ENCODE measurements around the gene CAVIN4. TPM values are rescaled to one million over a fixed set of nuclear protein-coding genes. Genes with fewer than 3 reads are reported as not detected.

The CAVIN4 gene
- total and polyA plus RNA-seq, 2 donors (not counting 1 experiment from before 2014, with no cell fraction given), result 0.07 to 0.17 TPM

DNA sequence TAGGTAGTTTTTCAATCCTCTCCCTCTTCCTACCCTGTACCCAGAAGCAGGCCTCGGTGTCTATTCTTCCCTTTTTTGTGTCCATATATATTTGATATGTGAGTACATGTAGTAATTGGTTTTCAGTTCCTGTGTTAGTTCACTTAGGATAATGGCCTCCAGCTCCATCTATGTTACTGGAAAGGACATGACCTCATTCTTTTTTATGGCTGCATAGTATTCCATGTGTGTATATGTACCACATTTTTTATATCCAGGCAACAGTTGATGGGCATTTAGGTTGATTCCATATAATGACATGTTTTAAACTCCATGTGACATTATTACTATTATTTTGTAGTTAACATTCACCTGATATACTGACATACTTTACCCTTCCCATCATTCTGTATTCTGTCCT lies 49.1 kb downstream of the CAVIN4 start:
- Mint-ChIP-seq H3K4me3 (no peak overlapping the region), H3K9me3 (ENCODE audit: insufficient read depth) (peaks cover 5% of the 10 kb centered on the region)
- H3K9ac ChIP-seq (ENCODE audit: low read length), result no peak overlapping the region

DNA sequence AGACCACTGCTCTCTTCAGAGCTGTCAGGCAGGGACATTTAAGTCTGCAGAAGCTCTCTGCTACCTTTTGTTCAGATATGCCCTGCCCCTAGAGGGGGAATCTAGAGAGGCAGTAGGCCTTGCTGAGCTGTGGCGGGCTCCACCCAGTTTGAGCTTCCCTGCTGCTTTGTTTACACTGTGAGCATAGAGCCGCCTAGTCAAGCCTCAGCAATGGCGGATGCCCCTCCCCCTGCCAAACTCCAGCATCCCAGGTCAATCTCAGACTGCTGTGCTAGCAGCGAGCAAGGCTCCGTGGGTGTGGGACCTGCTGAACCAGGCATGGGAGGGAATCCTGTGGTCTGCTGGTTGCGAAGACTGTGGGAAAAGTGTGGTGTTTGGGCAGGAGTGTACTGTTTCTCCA lies 59.9 kb downstream of the CAVIN4 start:
- H3K4me3 Mint-ChIP-seq, result no peak overlapping the region
- Histone ChIP-seq H3K27me3 (replicated peaks in 1 of 4; ENCODE audit: control extremely low read depth in 1 of 4, control insufficient read depth in 3 of 4, insufficient read depth in 4 of 4, low read length in 3 of 4) (peaks cover 0 to 3% (median 0%) of the 10 kb centered on the region in 4 experiments), H4K20me1 (ENCODE audit: control insufficient read depth, insufficient read depth, low read length, poor library complexity, severe bottlenecking) (no peaks in the 10 kb centered on the region), H3K4me2 (replicated peaks; ENCODE audit: low read depth, low read length, poor library complexity, severe bottlenecking) (no peak overlapping the region), H3K27ac (ENCODE audit: low read length in 2 of 2) (no peak overlapping the region), H3K4me1 (ENCODE audit: control insufficient read depth in 2 of 2, insufficient read depth in 2 of 2, low read length in 2 of 2) (no peaks in the 10 kb centered on the region), H3K9me3 (ENCODE audit: control extremely low read depth in 1 of 3, control insufficient read depth in 2 of 3, insufficient read depth in 1 of 3, low read length in 2 of 3) (peaks cover 0 to 9% (median 0%) of the 10 kb centered on the region in 3 donors), H3K36me3 (replicated peaks in 1 of 2; ENCODE audit: control extremely low read depth in 1 of 2, control insufficient read depth in 1 of 2, extremely low read depth in 1 of 2, insufficient read depth in 2 of 2, low read length in 1 of 2) (no peaks in the 10 kb centered on the region), H3K4me3 (ENCODE audit: control extremely low read depth in 1 of 5, extremely low read depth in 1 of 5, insufficient read depth in 1 of 5, low read depth in 2 of 5, low read length in 4 of 5) (no peak overlapping the region), H3K9ac (ENCODE audit: low read length) (no peak overlapping the region), H2AFZ (ENCODE audit: insufficient read depth, low read depth, low read length, poor library complexity, severe bottlenecking) (no peak overlapping the region), H3K79me2 (ENCODE audit: control insufficient read depth, insufficient read depth, low read length) (no peaks in the 10 kb centered on the region)
- ATAC-seq (ENCODE audit: low read depth) (no peak), DNase-seq (no peak)
- no peak for TF ChIP-seq EZH2 (IDR thresholded peaks at IDR 0.05; ENCODE audit: borderline replicate concordance, insufficient read depth, low read depth, low read length, poor library complexity, severe bottlenecking)
- TF ChIP-seq, protein P1, sequence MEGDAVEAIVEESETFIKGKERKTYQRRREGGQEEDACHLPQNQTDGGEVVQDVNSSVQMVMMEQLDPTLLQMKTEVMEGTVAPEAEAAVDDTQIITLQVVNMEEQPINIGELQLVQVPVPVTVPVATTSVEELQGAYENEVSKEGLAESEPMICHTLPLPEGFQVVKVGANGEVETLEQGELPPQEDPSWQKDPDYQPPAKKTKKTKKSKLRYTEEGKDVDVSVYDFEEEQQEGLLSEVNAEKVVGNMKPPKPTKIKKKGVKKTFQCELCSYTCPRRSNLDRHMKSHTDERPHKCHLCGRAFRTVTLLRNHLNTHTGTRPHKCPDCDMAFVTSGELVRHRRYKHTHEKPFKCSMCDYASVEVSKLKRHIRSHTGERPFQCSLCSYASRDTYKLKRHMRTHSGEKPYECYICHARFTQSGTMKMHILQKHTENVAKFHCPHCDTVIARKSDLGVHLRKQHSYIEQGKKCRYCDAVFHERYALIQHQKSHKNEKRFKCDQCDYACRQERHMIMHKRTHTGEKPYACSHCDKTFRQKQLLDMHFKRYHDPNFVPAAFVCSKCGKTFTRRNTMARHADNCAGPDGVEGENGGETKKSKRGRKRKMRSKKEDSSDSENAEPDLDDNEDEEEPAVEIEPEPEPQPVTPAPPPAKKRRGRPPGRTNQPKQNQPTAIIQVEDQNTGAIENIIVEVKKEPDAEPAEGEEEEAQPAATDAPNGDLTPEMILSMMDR (IDR thresholded peaks at IDR 0.05), result no peak
- WGBS (ENCODE audit: insufficient coverage), result 100% methylated on average over 3 of the region's 6 CpGs
- H3K27ac Mint-ChIP-seq, result no peak overlapping the region
- peaks cover 23% of the 10 kb centered on the region for H3K27me3 Mint-ChIP-seq
- ChIA-PET POLR2A (no interaction called here), CTCF (no interaction called here)
- H3K9me3 Mint-ChIP-seq (ENCODE audit: insufficient read depth), result no peaks in the 10 kb centered on the region
- intact Hi-C loops (cut with micrococcal nuclease), result no loop called here
- H3K4me1 Mint-ChIP-seq, result no peaks in the 10 kb centered on the region

More for the DNA sequence above, 49.1 kb downstream of the CAVIN4 start:
- H3K4me3 ChIP-seq (ENCODE audit: control extremely low read depth in 1 of 5, extremely low read depth in 1 of 5, insufficient read depth in 1 of 5, low read depth in 2 of 5, low read length in 4 of 5), result no peak overlapping the region
- peaks cover 0 to 5% (median 0%) of the 10 kb centered on the region in 3 donors for H3K9me3 ChIP-seq (ENCODE audit: control extremely low read depth in 1 of 3, control insufficient read depth in 2 of 3, insufficient read depth in 1 of 3, low read length in 2 of 3)
- Mint-ChIP-seq H3K27ac (no peak overlapping the region), H3K4me1 (no peaks in the 10 kb centered on the region), H3K27me3 (peaks cover 11% of the 10 kb centered on the region)
- DNase-seq (no peak), ATAC-seq (ENCODE audit: low read depth) (no peak)
- ChIA-PET CTCF (no interaction called here), POLR2A (no interaction called here)
- no peaks in the 10 kb centered on the region for H4K20me1 ChIP-seq (ENCODE audit: control insufficient read depth, insufficient read depth, low read length, poor library complexity, severe bottlenecking)
- TF ChIP-seq EZH2 (IDR thresholded peaks at IDR 0.05; ENCODE audit: borderline replicate concordance, insufficient read depth, low read depth, low read length, poor library complexity, severe bottlenecking), result no peak
- TF ChIP-seq, protein P1 (IDR thresholded peaks at IDR 0.05), result no peak
- WGBS (ENCODE audit: insufficient coverage), result no CpG with 5 or more reads among the region's 1 CpG
- no peaks in the 10 kb centered on the region for H3K36me3 ChIP-seq (replicated peaks in 1 of 2; ENCODE audit: control extremely low read depth in 1 of 2, control insufficient read depth in 1 of 2, extremely low read depth in 1 of 2, insufficient read depth in 2 of 2, low read length in 1 of 2)
- no peak overlapping the region for H3K4me2 ChIP-seq (replicated peaks; ENCODE audit: low read depth, low read length, poor library complexity, severe bottlenecking)
- no peaks in the 10 kb centered on the region for H3K4me1 ChIP-seq (ENCODE audit: control insufficient read depth in 2 of 2, insufficient read depth in 2 of 2, low read length in 2 of 2)
- H3K27me3 ChIP-seq (replicated peaks in 1 of 4; ENCODE audit: control extremely low read depth in 1 of 4, control insufficient read depth in 3 of 4, insufficient read depth in 4 of 4, low read length in 3 of 4), result no peaks in the 10 kb centered on the region
- no peaks in the 10 kb centered on the region for H3K79me2 ChIP-seq (ENCODE audit: control insufficient read depth, insufficient read depth, low read length)
- H3K27ac ChIP-seq (ENCODE audit: low read length in 2 of 2), result no peak overlapping the region
- intact Hi-C loops (cut with micrococcal nuclease), result no loop called here
- H2AFZ ChIP-seq (ENCODE audit: insufficient read depth, low read depth, low read length, poor library complexity, severe bottlenecking), result no peak overlapping the region

Other genes starting within 250 kb of the CAVIN4 start
- 24.9 and 27.6 TPM in 2 replicates for gene TEX10, start 225.1 kb upstream of the CAVIN4 start, total RNA-seq
- 15.5 and 23.1 TPM in 2 replicates for gene TEX10, start 225.1 kb upstream of the CAVIN4 start, polyA plus RNA-seq
- 12.1 and 13.8 TPM in 2 replicates for gene MSANTD3, start 150.9 kb upstream of the CAVIN4 start, total RNA-seq
- 4.9 and 5.9 TPM in 2 replicates for gene MSANTD3, start 150.9 kb upstream of the CAVIN4 start, polyA plus RNA-seq
- gene TMEFF1, start 104.9 kb upstream of the CAVIN4 start, total RNA-seq, result not detected in 2 replicates
- gene TMEFF1, start 104.9 kb upstream of the CAVIN4 start, polyA plus RNA-seq, result not detected in 2 replicates